ENCODE results near the gene UAP1L1.

Gene UAP1L1

GRCh38 chr9:137069508-137070091 is 7.7 kb upstream of the UAP1L1 start:
- no CpG with 5 or more reads among the region's 52 CpGs for WGBS, 2 donors (ENCODE audit: extremely low coverage in 2 of 2, insufficient read length in 2 of 2, insufficient replicate concordance in 1 of 2)

GRCh38 chr9:137070201-137070905 is 7.0 kb upstream of the UAP1L1 start, which contains the start of gene SAPCD2:
SAPCD2 (minus strand) TSS chr9:137070557; CDS start chr9:137070460, 97 bp downstream.
- Histone ChIP-seq H3K9me3 (replicated peaks in 1 of 2; ENCODE audit: control insufficient read depth in 2 of 2, insufficient read depth in 1 of 2, low read depth in 1 of 2, low read length in 2 of 2) (peaks cover 0 to 2% of the 10 kb centered on the region in 2 donors), H3K14ac (ENCODE audit: low read length) (peak within 1 kb of the TSS; percentile 38), H2AK5ac (ENCODE audit: low read depth, low read length) (peak within 1 kb of the TSS; percentile 90), H3K79me1 (ENCODE audit: low read depth, low read length) (peaks cover 9% of the 10 kb centered on the region), H2BK15ac (ENCODE audit: low read length) (peak within 1 kb of the TSS; percentile 98), H3K4me1 (ENCODE audit: control insufficient read depth in 2 of 2, insufficient read depth in 1 of 2, low read depth in 1 of 2, low read length in 2 of 2) (peaks cover 15% of the 10 kb centered on the region in 2 donors), H3K9ac (ENCODE audit: low read depth, low read length, poor library complexity) (peak within 1 kb of the TSS; percentile 91), H2BK120ac (ENCODE audit: low read depth, low read length) (peak within 1 kb of the TSS; percentile 87), H3K36me3 (replicated peaks in 1 of 2; ENCODE audit: control insufficient read depth in 2 of 2, insufficient read depth in 2 of 2, low read length in 2 of 2) (peaks cover 0 to 13% of the 10 kb centered on the region in 2 donors), H2BK5ac (ENCODE audit: low read length) (peak within 1 kb of the TSS; percentile 90), H3K4me3 (ENCODE audit: low read length in 2 of 2) (peak within 1 kb of the TSS; percentile 75 to 87), H4K8ac (ENCODE audit: low read depth, low read length) (peak within 1 kb of the TSS; percentile 76), H3K23ac (ENCODE audit: low read depth, low read length, poor library complexity) (peak within 1 kb of the TSS; percentile 85), H2BK12ac (ENCODE audit: low read length) (peak within 1 kb of the TSS; percentile 82), H3K27ac (replicated peaks; ENCODE audit: low read length) (peak within 1 kb of the TSS; percentile 19), H3K18ac (ENCODE audit: low read length) (peak within 1 kb of the TSS; percentile 95), H3K4ac (ENCODE audit: low read length) (no peak within 1 kb of the TSS), H2AFZ (ENCODE audit: low read length) (peak within 1 kb of the TSS; percentile 94), H3K4me2 (ENCODE audit: insufficient read depth, low read length, poor library complexity, severe bottlenecking) (peak within 1 kb of the TSS; percentile 93), H4K91ac (ENCODE audit: low read depth, low read length, poor library complexity) (peak within 1 kb of the TSS; percentile 72), H3K27me3 (ENCODE audit: control insufficient read depth in 3 of 3, insufficient read depth in 3 of 3, low read depth in 1 of 3, low read length in 3 of 3) (peaks cover 3 to 18% (median 18%) of the 10 kb centered on the region in 3 experiments)
- peak; percentile 86 for DNase-seq (ENCODE audit: low spot score)
- WGBS, 2 donors (ENCODE audit: extremely low coverage in 2 of 2, insufficient read length in 2 of 2, insufficient replicate concordance in 1 of 2): no CpG with 5 or more reads among the region's 74 CpGs

More at GRCh38 chr9:137069508-137070091, 7.7 kb upstream of the UAP1L1 start:
- Histone ChIP-seq H3K18ac (ENCODE audit: low read length) (peak overlapping the region; percentile 95), H2AK5ac (ENCODE audit: low read depth, low read length) (peak overlapping the region; percentile 90), H3K4me3 (ENCODE audit: low read length in 2 of 2) (peak overlapping the region; percentile 75 to 87), H2BK5ac (ENCODE audit: low read length) (no peak overlapping the region), H3K27me3 (ENCODE audit: control insufficient read depth in 3 of 3, insufficient read depth in 3 of 3, low read depth in 1 of 3, low read length in 3 of 3) (peaks cover 3 to 11% (median 10%) of the 10 kb centered on the region in 3 experiments), H3K36me3 (replicated peaks in 1 of 2; ENCODE audit: control insufficient read depth in 2 of 2, insufficient read depth in 2 of 2, low read length in 2 of 2) (peaks cover 3 to 21% of the 10 kb centered on the region in 2 donors), H2BK15ac (ENCODE audit: low read length) (peak overlapping the region; percentile 49), H3K4ac (ENCODE audit: low read length) (no peak overlapping the region), H3K27ac (replicated peaks; ENCODE audit: low read length) (no peak overlapping the region), H4K8ac (ENCODE audit: low read depth, low read length) (peak overlapping the region; percentile 65), H3K4me1 (ENCODE audit: control insufficient read depth in 2 of 2, insufficient read depth in 1 of 2, low read depth in 1 of 2, low read length in 2 of 2) (peaks cover 15% of the 10 kb centered on the region in 2 donors), H3K23ac (ENCODE audit: low read depth, low read length, poor library complexity) (peak overlapping the region; percentile 65), H3K14ac (ENCODE audit: low read length) (peak overlapping the region; percentile 38), H2AFZ (ENCODE audit: low read length) (peak overlapping the region; percentile 94), H4K91ac (ENCODE audit: low read depth, low read length, poor library complexity) (no peak overlapping the region), H3K9ac (ENCODE audit: low read depth, low read length, poor library complexity) (peak overlapping the region; percentile 91), H2BK12ac (ENCODE audit: low read length) (no peak overlapping the region), H3K4me2 (ENCODE audit: insufficient read depth, low read length, poor library complexity, severe bottlenecking) (peak overlapping the region; percentile 93), H2BK120ac (ENCODE audit: low read depth, low read length) (peak overlapping the region; percentile 87), H3K9me3 (replicated peaks in 1 of 2; ENCODE audit: control insufficient read depth in 2 of 2, insufficient read depth in 1 of 2, low read depth in 1 of 2, low read length in 2 of 2) (peaks cover 0 to 2% of the 10 kb centered on the region in 2 donors), H3K79me1 (ENCODE audit: low read depth, low read length) (peaks cover 9% of the 10 kb centered on the region)
- no peak for DNase-seq (ENCODE audit: low spot score)

GRCh38 chr9:137070906-137071275 is 6.4 kb upstream of the UAP1L1 start:
- H3K4me3 ChIP-seq (ENCODE audit: low read length in 2 of 2): peak overlapping the region; percentile 67 to 75

DNA sequence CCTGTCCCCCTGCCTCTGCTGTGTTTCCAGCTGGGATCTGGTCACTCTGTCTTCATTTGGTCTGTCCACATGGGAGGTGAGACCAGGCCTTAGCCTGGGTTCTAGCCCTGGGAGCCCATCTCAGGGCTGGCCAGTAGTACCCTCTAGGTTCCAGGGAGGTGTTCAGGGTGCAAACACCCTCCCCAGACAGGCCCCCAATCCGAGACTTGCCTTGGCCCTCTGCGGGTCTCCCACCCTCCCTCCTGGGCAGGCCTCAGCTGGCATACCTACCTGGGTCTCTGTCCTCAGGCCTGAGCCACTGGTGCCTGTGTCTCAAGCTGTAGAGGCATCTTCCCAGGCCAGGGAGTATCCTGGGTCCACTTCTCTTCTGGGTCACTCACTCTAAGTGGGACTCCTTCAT is 6.0 kb upstream of the UAP1L1 start:
- Histone ChIP-seq H3K36me3 (replicated peaks in 1 of 2; ENCODE audit: control insufficient read depth in 2 of 2, insufficient read depth in 2 of 2, low read length in 2 of 2) (peaks cover 0 to 4% of the 10 kb centered on the region in 2 donors), H3K4me3 (ENCODE audit: low read length in 2 of 2) (peak overlapping the region in 1 of 2 donors; percentile 75), H3K27ac (replicated peaks; ENCODE audit: low read length) (peak overlapping the region; percentile 19), H3K4me1 (ENCODE audit: control insufficient read depth in 2 of 2, insufficient read depth in 1 of 2, low read depth in 1 of 2, low read length in 2 of 2) (peaks cover 15% of the 10 kb centered on the region in 2 donors), H2AK5ac (ENCODE audit: low read depth, low read length) (peak overlapping the region; percentile 88), H3K9ac (ENCODE audit: low read depth, low read length, poor library complexity) (peak overlapping the region; percentile 32), H3K9me3 (replicated peaks in 1 of 2; ENCODE audit: control insufficient read depth in 2 of 2, insufficient read depth in 1 of 2, low read depth in 1 of 2, low read length in 2 of 2) (peaks cover 0 to 2% of the 10 kb centered on the region in 2 donors), H2BK15ac (ENCODE audit: low read length) (peak overlapping the region; percentile 98), H3K14ac (ENCODE audit: low read length) (peak overlapping the region; percentile 1), H2BK5ac (ENCODE audit: low read length) (peak overlapping the region; percentile 90), H3K79me1 (ENCODE audit: low read depth, low read length) (peaks cover 9% of the 10 kb centered on the region), H3K23ac (ENCODE audit: low read depth, low read length, poor library complexity) (peak overlapping the region; percentile 34), H4K8ac (ENCODE audit: low read depth, low read length) (peak overlapping the region; percentile 76), H2BK120ac (ENCODE audit: low read depth, low read length) (peak overlapping the region; percentile 35), H3K18ac (ENCODE audit: low read length) (peak overlapping the region; percentile 95), H2AFZ (ENCODE audit: low read length) (peak overlapping the region; percentile 94), H3K4ac (ENCODE audit: low read length) (no peak overlapping the region), H3K27me3 (ENCODE audit: control insufficient read depth in 3 of 3, insufficient read depth in 3 of 3, low read depth in 1 of 3, low read length in 3 of 3) (peaks cover 3 to 24% (median 22%) of the 10 kb centered on the region in 3 experiments), H4K91ac (ENCODE audit: low read depth, low read length, poor library complexity) (peak overlapping the region; percentile 11), H3K4me2 (ENCODE audit: insufficient read depth, low read length, poor library complexity, severe bottlenecking) (no peak overlapping the region), H2BK12ac (ENCODE audit: low read length) (peak overlapping the region; percentile 82)
- no CpG with 5 or more reads among the region's 2 CpGs for WGBS, 2 donors (ENCODE audit: extremely low coverage in 2 of 2, insufficient read length in 2 of 2, insufficient replicate concordance in 1 of 2)
- no peak for DNase-seq (ENCODE audit: low spot score)

More at GRCh38 chr9:137070906-137071275, 6.4 kb upstream of the UAP1L1 start:
- no peak for DNase-seq (ENCODE audit: low spot score)
- H3K79me1 ChIP-seq (ENCODE audit: low read depth, low read length): peaks cover 9% of the 10 kb centered on the region
- H2BK120ac ChIP-seq (ENCODE audit: low read depth, low read length): peak overlapping the region; percentile 35
- peaks cover 0 to 8% of the 10 kb centered on the region in 2 donors for H3K36me3 ChIP-seq (replicated peaks in 1 of 2; ENCODE audit: control insufficient read depth in 2 of 2, insufficient read depth in 2 of 2, low read length in 2 of 2)
- H3K9me3 ChIP-seq (replicated peaks in 1 of 2; ENCODE audit: control insufficient read depth in 2 of 2, insufficient read depth in 1 of 2, low read depth in 1 of 2, low read length in 2 of 2): peaks cover 0 to 2% of the 10 kb centered on the region in 2 donors
- peak overlapping the region; percentile 1 for H3K14ac ChIP-seq (ENCODE audit: low read length)
- peak overlapping the region; percentile 95 for H3K18ac ChIP-seq (ENCODE audit: low read length)
- H3K4me1 ChIP-seq (ENCODE audit: control insufficient read depth in 2 of 2, insufficient read depth in 1 of 2, low read depth in 1 of 2, low read length in 2 of 2): peaks cover 15% of the 10 kb centered on the region in 2 donors
- H2BK15ac ChIP-seq (ENCODE audit: low read length): peak overlapping the region; percentile 98
- no CpG with 5 or more reads among the region's 6 CpGs for WGBS, 2 donors (ENCODE audit: extremely low coverage in 2 of 2, insufficient read length in 2 of 2, insufficient replicate concordance in 1 of 2)
- H2BK5ac ChIP-seq (ENCODE audit: low read length): peak overlapping the region; percentile 90
- H3K4ac ChIP-seq (ENCODE audit: low read length): no peak overlapping the region
- H3K27ac ChIP-seq (replicated peaks; ENCODE audit: low read length): peak overlapping the region; percentile 19
- peak overlapping the region; percentile 76 for H4K8ac ChIP-seq (ENCODE audit: low read depth, low read length)
- H3K23ac ChIP-seq (ENCODE audit: low read depth, low read length, poor library complexity): peak overlapping the region; percentile 85
- peaks cover 3 to 20% (median 20%) of the 10 kb centered on the region in 3 experiments for H3K27me3 ChIP-seq (ENCODE audit: control insufficient read depth in 3 of 3, insufficient read depth in 3 of 3, low read depth in 1 of 3, low read length in 3 of 3)
- H3K9ac ChIP-seq (ENCODE audit: low read depth, low read length, poor library complexity): peak overlapping the region; percentile 70
- H2AK5ac ChIP-seq (ENCODE audit: low read depth, low read length): peak overlapping the region; percentile 88
- peak overlapping the region; percentile 82 for H2BK12ac ChIP-seq (ENCODE audit: low read length)
- H2AFZ ChIP-seq (ENCODE audit: low read length): peak overlapping the region; percentile 94
- H4K91ac ChIP-seq (ENCODE audit: low read depth, low read length, poor library complexity): peak overlapping the region; percentile 11
- H3K4me2 ChIP-seq (ENCODE audit: insufficient read depth, low read length, poor library complexity, severe bottlenecking): peak overlapping the region; percentile 91

All from neuronal stem cell (in vitro differentiated cells).